CD14-positive monocyte (primary cell): Measurements from ENCODE around the gene RPSA. TPM values are rescaled to one million over a fixed set of nuclear protein-coding genes. Genes with fewer than 3 reads are reported as not detected.

Experiments used
- DNase-seq, 3 donors: peaks; one replicate each; pipeline ENCODE4 v3.0.0-alpha.2; 2011 to 2022
- H2AFZ ChIP-seq: 2 replicates; pipeline ENCODE4 v1.6.0; 2012; ENCODE audit warnings: mild to moderate bottlenecking, low read depth, low read length, inconsistent platforms; ENCODE audit not compliant: insufficient read depth, poor library complexity, severe bottlenecking
- H3K27ac ChIP-seq, 2 donors: 1 replicate in 1 of 2; 2 replicates in 1 of 2; pipeline ENCODE4 v1.5.1; 2012 to 2013; ENCODE audit warnings: low read length in 2 of 2, control low read depth in 1 of 2, inconsistent platforms in 1 of 2, low read depth in 1 of 2, mild to moderate bottlenecking in 1 of 2
- H3K27me3 ChIP-seq, 2 donors: one replicate each; pipeline versions ENCODE4 v1.6.0 to v1.6.1; 2011 to 2013; ENCODE audit warnings: low read length in 2 of 2; ENCODE audit not compliant: control insufficient read depth in 2 of 2, insufficient read depth in 2 of 2
- H3K36me3 ChIP-seq, 2 donors: replicated peaks in 1 of 2; 1 replicate in 1 of 2; 2 replicates in 1 of 2; pipeline versions ENCODE4 v1.5.1 to v1.6.1; 2012 to 2013; ENCODE audit warnings: low read length in 2 of 2, control low read depth in 1 of 2, inconsistent platforms in 1 of 2, mild to moderate bottlenecking in 1 of 2; ENCODE audit not compliant: insufficient read depth in 2 of 2, control insufficient read depth in 1 of 2
- H3K4me1 ChIP-seq, 2 donors: 1 replicate in 1 of 2; 2 replicates in 1 of 2; pipeline versions ENCODE4 v1.5.1 to v1.6.1; 2012 to 2013; ENCODE audit warnings: low read length in 2 of 2, control low read depth in 1 of 2, inconsistent platforms in 1 of 2, mild to moderate bottlenecking in 1 of 2, moderate library complexity in 1 of 2; ENCODE audit not compliant: insufficient read depth in 2 of 2, control insufficient read depth in 1 of 2
- H3K4me2 ChIP-seq: replicated peaks from 2 replicates; pipeline ENCODE3; 2012; ENCODE audit warnings: low read length, moderate library complexity, mild to moderate bottlenecking; ENCODE audit not compliant: poor library complexity, severe bottlenecking; ENCODE audit errors: extremely low read depth
- H3K4me3 ChIP-seq, 3 experiments: fragments of 200-600 bp in 1 of 3; sonication (generic) in 1 of 3; replicated peaks in 1 of 3; 1 replicate in 2 of 3; 2 replicates in 1 of 3; pipeline ENCODE4 v1.5.1; 2011 to 2013; ENCODE audit warnings: low read length in 3 of 3, mild to moderate bottlenecking in 3 of 3, control low read depth in 2 of 3, low read depth in 2 of 3, inconsistent platforms in 1 of 3, moderate library complexity in 1 of 3
- H3K79me2 ChIP-seq: 2 replicates; pipeline ENCODE4 v1.6.0; 2012; ENCODE audit warnings: mild to moderate bottlenecking, control low read depth, inconsistent platforms, low read length, moderate library complexity; ENCODE audit not compliant: insufficient read depth
- H3K9ac ChIP-seq: 2 replicates; pipeline ENCODE4 v1.6.0; 2017; ENCODE audit warnings: low read length, mild to moderate bottlenecking; ENCODE audit not compliant: insufficient read depth, poor library complexity, severe bottlenecking
- H3K9me3 ChIP-seq, 2 donors: replicated peaks in 1 of 2; 1 replicate in 1 of 2; 2 replicates in 1 of 2; pipeline versions ENCODE4 v1.5.1 to v1.6.1; 2012 to 2013; ENCODE audit warnings: low read length in 2 of 2, control low read depth in 1 of 2; ENCODE audit not compliant: control insufficient read depth in 1 of 2, insufficient read depth in 1 of 2
- H4K20me1 ChIP-seq: 2 replicates; pipeline ENCODE4 v1.6.0; 2012; ENCODE audit warnings: mild to moderate bottlenecking, low read length, control low read depth, moderate library complexity; ENCODE audit not compliant: insufficient read depth
- H3K27ac Mint-ChIP-seq, 7 donors: one replicate each; pipeline ENCODE4 v1.8.0; 2020; ENCODE audit warnings: mild to moderate bottlenecking in 7 of 7, mixed read lengths in 7 of 7, moderate library complexity in 6 of 7, inconsistent platforms in 2 of 7
- H3K27me3 Mint-ChIP-seq, 3 donors: one replicate each; pipeline ENCODE4 v1.8.0; 2021 to 2022; ENCODE audit warnings: low read depth in 3 of 3, mild to moderate bottlenecking in 3 of 3, mixed read lengths in 3 of 3, moderate library complexity in 3 of 3, inconsistent platforms in 1 of 3
- H3K36me3 Mint-ChIP-seq, 2 donors: one replicate each; pipeline ENCODE4 v1.8.0; 2020; ENCODE audit warnings: mixed read lengths in 2 of 2, inconsistent platforms in 1 of 2, mild to moderate bottlenecking in 1 of 2
- H3K4me1 Mint-ChIP-seq: one replicate; pipeline ENCODE4 v1.8.0; 2020; ENCODE audit warnings: mild to moderate bottlenecking, mixed read lengths
- H3K4me3 Mint-ChIP-seq, 2 donors: one replicate each; pipeline ENCODE4 v1.8.0; 2020; ENCODE audit warnings: mild to moderate bottlenecking in 2 of 2, mixed read lengths in 2 of 2, moderate library complexity in 1 of 2
- H3K9me3 Mint-ChIP-seq, 7 donors: one replicate each; pipeline ENCODE4 v1.8.0; 2020 to 2022; ENCODE audit warnings: mixed read lengths in 7 of 7, mild to moderate bottlenecking in 6 of 7, moderate library complexity in 6 of 7, inconsistent platforms in 2 of 7
- WGBS: methylation state at CpG from one replicate; pipeline ENCODE4 v1.1.5; 2013; ENCODE audit warnings: missing lambda C conversion rate; ENCODE audit not compliant: insufficient coverage; 5-methylcytosine and 5-hydroxymethylcytosine counted together
- intact Hi-C, 2 donors: fragments of 100-400 bp; cut with micrococcal nuclease; formaldehyde crosslinking; loops; one replicate each; pipeline versions ENCODE4 v1.15.0 to v1.15.1; 2023
- polyA plus RNA-seq, 3 donors: library from polyadenylated mRNA; depleted of rRNA in 1 of 3; unstranded in 2 of 3; stranded (reverse) in 1 of 3; fragments of 300-500 nt in 2 of 3; fragments of >200 nt in 1 of 3; fragmentation: Illumina TruSeq in 2 of 3; gene quantifications; 1 replicate in 2 of 3; 2 replicates in 1 of 3; pipeline ENCODE4 v1.2.3, GENCODE V29; 2012 to 2021
- TF ChIP-seq, protein P1 (sequence below): fragments of 200-600 bp; IDR thresholded peaks from one replicate; pipeline ENCODE4 v1.8.0; 2022; ENCODE audit warnings: antibody characterized with exemption, mild to moderate bottlenecking

Gene RPSA
- polyA plus RNA-seq, 3 donors = 172 to 574 (median 219) TPM

DNA sequence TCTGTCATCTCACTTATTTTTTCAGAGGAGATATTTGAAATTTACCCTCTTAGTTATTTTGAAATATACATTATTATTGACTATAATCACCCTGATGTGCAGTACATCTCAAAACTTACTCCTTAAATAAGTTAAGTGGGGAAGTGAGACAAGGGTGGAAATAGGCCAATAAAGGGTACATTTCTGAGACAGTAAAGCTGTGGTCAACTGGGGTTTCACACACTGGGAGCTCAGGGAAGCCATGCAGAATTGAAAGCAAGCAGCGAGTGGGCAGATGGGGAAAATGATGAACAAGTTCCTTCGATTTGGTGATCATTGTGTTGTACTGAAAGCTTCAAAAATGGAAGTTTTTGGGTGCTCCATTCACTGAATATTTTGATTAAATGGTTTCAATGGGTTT is 39.4 kb downstream of the RPSA start:
- no peaks in the 10 kb centered on the region for H4K20me1 ChIP-seq
- TF ChIP-seq, protein P1, sequence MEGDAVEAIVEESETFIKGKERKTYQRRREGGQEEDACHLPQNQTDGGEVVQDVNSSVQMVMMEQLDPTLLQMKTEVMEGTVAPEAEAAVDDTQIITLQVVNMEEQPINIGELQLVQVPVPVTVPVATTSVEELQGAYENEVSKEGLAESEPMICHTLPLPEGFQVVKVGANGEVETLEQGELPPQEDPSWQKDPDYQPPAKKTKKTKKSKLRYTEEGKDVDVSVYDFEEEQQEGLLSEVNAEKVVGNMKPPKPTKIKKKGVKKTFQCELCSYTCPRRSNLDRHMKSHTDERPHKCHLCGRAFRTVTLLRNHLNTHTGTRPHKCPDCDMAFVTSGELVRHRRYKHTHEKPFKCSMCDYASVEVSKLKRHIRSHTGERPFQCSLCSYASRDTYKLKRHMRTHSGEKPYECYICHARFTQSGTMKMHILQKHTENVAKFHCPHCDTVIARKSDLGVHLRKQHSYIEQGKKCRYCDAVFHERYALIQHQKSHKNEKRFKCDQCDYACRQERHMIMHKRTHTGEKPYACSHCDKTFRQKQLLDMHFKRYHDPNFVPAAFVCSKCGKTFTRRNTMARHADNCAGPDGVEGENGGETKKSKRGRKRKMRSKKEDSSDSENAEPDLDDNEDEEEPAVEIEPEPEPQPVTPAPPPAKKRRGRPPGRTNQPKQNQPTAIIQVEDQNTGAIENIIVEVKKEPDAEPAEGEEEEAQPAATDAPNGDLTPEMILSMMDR = no peak
- H3K36me3 Mint-ChIP-seq = no peaks in the 10 kb centered on the region
- intact Hi-C loops = no loop called here
- H3K79me2 ChIP-seq = no peaks in the 10 kb centered on the region
- H3K27ac ChIP-seq = no peak overlapping the region
- no peaks in the 10 kb centered on the region for H3K27me3 ChIP-seq
- H3K4me1 ChIP-seq = no peaks in the 10 kb centered on the region
- no peak overlapping the region for H3K4me3 Mint-ChIP-seq
- H3K9ac ChIP-seq = no peak overlapping the region
- no peak overlapping the region for H3K4me2 ChIP-seq
- H3K9me3 ChIP-seq = no peaks in the 10 kb centered on the region
- H3K36me3 ChIP-seq = no peaks in the 10 kb centered on the region
- H3K27ac Mint-ChIP-seq = no peak overlapping the region
- DNase-seq = no peak
- H2AFZ ChIP-seq = no peak overlapping the region
- no peak overlapping the region for H3K4me3 ChIP-seq
- no peaks in the 10 kb centered on the region for H3K9me3 Mint-ChIP-seq
- peaks cover 0 to 4% (median 1%) of the 10 kb centered on the region in 3 donors for H3K27me3 Mint-ChIP-seq
- H3K4me1 Mint-ChIP-seq = peaks cover 3% of the 10 kb centered on the region
- 20% methylated on average over 1 of the region's 2 CpGs for WGBS

DNA sequence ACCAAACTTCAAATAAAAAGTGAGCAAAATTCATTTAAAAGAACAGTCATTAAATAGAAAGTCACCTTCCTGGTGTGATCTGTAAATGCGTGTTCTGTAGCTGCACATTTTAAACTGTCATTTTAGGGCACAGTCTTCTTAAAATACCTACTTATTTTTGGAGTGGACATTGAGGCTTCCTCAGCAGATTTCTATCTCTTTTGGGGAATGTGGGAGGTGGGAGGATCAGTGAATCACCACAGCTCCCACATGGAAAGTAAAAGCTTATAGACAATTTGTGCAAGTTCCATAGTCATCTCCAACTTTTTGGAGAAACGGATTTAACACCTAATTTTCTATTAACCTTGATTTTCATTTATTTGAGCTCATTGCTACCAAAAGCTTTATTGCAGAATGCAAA is 39.9 kb downstream of the RPSA start:
- no peak overlapping the region for H3K4me2 ChIP-seq
- TF ChIP-seq, protein P1 = no peak
- H3K4me1 ChIP-seq = no peaks in the 10 kb centered on the region
- no peaks in the 10 kb centered on the region for H4K20me1 ChIP-seq
- H3K27ac Mint-ChIP-seq = no peak overlapping the region
- H3K36me3 Mint-ChIP-seq = no peaks in the 10 kb centered on the region
- no peaks in the 10 kb centered on the region for H3K79me2 ChIP-seq
- no peak overlapping the region for H3K9ac ChIP-seq
- H3K27me3 ChIP-seq = no peaks in the 10 kb centered on the region
- WGBS = no CpG with 5 or more reads among the region's 2 CpGs
- no peak for DNase-seq
- H3K4me1 Mint-ChIP-seq = peaks cover 3% of the 10 kb centered on the region
- no peaks in the 10 kb centered on the region for H3K9me3 ChIP-seq
- H3K27me3 Mint-ChIP-seq = peaks cover 0 to 4% (median 1%) of the 10 kb centered on the region in 3 donors
- H3K27ac ChIP-seq = no peak overlapping the region
- H2AFZ ChIP-seq = no peak overlapping the region
- H3K36me3 ChIP-seq = no peaks in the 10 kb centered on the region
- intact Hi-C loops = no loop called here
- no peaks in the 10 kb centered on the region for H3K9me3 Mint-ChIP-seq
- H3K4me3 Mint-ChIP-seq = no peak overlapping the region
- no peak overlapping the region for H3K4me3 ChIP-seq
